Measurements from ENCODE around the gene SHKBP1. TPM values are rescaled to one million over a fixed set of nuclear protein-coding genes. Genes with fewer than 3 reads are reported as not detected.
"Not testable (repeated sequence)": the region's sequence is repeated elsewhere in the genome, so short reads cannot be mapped to it uniquely, and the experiment has no call there.

Gene SHKBP1, protein sequence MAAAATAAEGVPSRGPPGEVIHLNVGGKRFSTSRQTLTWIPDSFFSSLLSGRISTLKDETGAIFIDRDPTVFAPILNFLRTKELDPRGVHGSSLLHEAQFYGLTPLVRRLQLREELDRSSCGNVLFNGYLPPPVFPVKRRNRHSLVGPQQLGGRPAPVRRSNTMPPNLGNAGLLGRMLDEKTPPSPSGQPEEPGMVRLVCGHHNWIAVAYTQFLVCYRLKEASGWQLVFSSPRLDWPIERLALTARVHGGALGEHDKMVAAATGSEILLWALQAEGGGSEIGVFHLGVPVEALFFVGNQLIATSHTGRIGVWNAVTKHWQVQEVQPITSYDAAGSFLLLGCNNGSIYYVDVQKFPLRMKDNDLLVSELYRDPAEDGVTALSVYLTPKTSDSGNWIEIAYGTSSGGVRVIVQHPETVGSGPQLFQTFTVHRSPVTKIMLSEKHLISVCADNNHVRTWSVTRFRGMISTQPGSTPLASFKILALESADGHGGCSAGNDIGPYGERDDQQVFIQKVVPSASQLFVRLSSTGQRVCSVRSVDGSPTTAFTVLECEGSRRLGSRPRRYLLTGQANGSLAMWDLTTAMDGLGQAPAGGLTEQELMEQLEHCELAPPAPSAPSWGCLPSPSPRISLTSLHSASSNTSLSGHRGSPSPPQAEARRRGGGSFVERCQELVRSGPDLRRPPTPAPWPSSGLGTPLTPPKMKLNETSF
- total RNA-seq (2014; rRNA removed; shearing (Covaris generic)), result 16.2 and 16.4 TPM in 2 replicates

DNA sequence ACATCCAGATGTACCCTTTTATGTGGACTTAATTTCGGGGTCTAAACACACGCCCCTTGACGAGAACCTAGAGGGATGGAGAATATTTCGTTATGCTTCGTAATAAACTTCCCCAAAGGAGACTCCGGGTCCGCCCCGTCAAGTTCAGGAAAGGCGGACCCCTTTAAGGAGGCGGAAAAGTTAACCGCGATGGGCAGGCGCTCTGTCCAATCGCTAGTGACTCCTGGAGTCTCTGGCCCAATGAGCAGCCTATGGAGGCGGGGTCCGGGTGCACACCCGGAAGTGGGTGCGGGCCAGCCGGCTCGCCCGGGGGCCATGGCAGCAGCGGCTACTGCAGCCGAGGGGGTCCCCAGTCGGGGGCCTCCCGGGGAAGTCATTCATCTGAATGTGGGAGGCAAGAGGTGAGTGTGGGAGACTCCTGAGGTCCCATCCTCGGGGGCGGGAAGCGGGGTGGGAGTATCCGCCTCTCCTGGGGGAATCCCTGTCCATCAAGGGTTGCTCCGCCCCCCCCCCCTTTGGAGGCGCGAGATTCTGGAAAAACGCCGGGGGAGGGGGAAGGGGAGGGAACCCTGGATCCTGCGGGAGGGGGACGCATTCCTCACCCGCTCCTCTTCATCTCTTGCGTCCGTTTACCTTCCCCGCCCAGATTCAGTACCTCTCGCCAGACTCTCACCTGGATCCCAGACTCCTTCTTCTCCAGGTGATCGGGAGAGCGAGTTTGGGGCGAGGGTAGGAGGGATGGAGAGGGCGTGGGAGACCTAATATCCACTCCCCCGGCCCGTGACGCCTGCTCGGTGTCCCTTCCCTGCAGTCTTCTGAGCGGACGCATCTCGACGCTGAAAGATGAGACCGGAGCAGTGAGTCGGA lies at the start of gene SHKBP1:
Gene SHKBP1, plus strand, starts transcription at position 289 of the 867 bp plus-strand sequence. Its CDS starts 27 bp downstream, at position 316.
- peaks cover 10% of the 10 kb centered on the region for H3K4me1 ChIP-seq (replicated peaks)
- peak within 1 kb of the TSS; percentile 74 for H3K27ac ChIP-seq
- peak within 1 kb of the TSS; percentile 71 for H3K4me3 ChIP-seq
- peak; percentile 95 to 96 for DNase-seq (ENCODE audit: low read depth in 1 of 2, low spot score in 2 of 2)
- H3K36me3 ChIP-seq, result peaks cover 31% of the 10 kb centered on the region
- H3K27me3 ChIP-seq (replicated peaks), result no peaks in the 10 kb centered on the region
- no peaks in the 10 kb centered on the region for H3K9me3 ChIP-seq (replicated peaks)

DNA sequence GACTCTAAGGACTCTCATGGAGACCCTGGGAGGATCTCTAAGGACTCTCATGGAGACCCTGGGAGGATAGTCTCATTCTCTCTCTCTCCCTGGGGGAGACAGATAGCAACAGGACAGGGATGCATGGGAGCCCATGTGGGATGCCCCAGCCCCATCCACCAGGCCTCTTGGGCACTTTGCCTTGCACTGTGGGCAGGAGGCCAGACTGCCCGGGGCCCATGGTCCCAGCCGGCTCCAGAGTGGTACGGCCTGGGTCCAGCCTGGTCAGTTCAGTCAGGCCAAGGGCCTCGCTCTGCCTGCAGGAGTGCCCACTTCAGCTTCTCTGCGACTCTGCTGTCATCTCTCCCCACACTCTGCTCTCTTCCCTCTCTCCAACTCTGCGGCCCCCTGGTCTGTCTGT lies 48.6 kb upstream of the SHKBP1 start:
- no peak for DNase-seq (ENCODE audit: low read depth in 1 of 2, low spot score in 2 of 2)
- Histone ChIP-seq H3K36me3 (no peaks in the 10 kb centered on the region), H3K9me3 (replicated peaks) (no peaks in the 10 kb centered on the region)

DNA sequence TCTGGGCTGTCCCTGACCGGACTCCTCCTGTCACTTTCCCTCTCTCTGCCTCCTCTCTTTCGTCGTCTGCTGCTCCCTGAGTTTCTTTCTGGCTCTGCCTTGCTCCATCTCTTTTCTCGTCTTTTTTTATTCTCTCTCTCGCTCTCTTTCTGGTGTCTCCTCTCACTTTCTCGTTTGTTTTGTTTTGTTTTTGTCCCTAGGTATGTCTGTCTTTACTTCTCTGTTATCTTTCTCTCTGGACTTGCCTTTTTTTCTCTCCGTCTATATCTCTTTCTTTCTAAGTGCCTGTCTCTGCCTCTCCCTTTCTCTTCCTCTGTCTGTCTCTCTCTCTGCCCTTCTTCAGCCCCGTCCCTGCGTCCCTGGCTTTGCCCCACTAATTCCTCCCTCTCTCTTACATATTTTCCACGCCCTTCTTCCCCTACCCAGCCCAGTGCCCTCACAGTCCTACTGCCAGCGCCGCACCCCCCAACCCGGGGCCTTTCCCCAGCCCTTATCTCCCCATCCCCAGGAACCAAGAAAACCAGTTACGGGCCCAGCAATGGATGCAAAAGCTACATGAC lies 48.1 kb upstream of the SHKBP1 start:
- peaks cover 5% of the 10 kb centered on the region; the same call in 1 of the 2 replicates for H3K4me1 ChIP-seq (replicated peaks)
- H3K27me3 ChIP-seq (replicated peaks), result peaks cover 9% of the 10 kb centered on the region; the same call in 1 of the 2 replicates
- no peak overlapping the region for H3K27ac ChIP-seq
- no peak for DNase-seq (ENCODE audit: low read depth in 1 of 2, low spot score in 2 of 2)
- no peaks in the 10 kb centered on the region for H3K9me3 ChIP-seq (replicated peaks)
- H3K4me3 ChIP-seq, result no peak overlapping the region
- H3K36me3 ChIP-seq, result no peaks in the 10 kb centered on the region

More for the DNA sequence above, 48.6 kb upstream of the SHKBP1 start:
- H3K4me1 ChIP-seq (replicated peaks), result peaks cover 5% of the 10 kb centered on the region; the same call in 1 of the 2 replicates
- H3K4me3 ChIP-seq, result no peak overlapping the region
- peaks cover 9% of the 10 kb centered on the region; the same call in 1 of the 2 replicates for H3K27me3 ChIP-seq (replicated peaks)
- no peak overlapping the region for H3K27ac ChIP-seq

DNA sequence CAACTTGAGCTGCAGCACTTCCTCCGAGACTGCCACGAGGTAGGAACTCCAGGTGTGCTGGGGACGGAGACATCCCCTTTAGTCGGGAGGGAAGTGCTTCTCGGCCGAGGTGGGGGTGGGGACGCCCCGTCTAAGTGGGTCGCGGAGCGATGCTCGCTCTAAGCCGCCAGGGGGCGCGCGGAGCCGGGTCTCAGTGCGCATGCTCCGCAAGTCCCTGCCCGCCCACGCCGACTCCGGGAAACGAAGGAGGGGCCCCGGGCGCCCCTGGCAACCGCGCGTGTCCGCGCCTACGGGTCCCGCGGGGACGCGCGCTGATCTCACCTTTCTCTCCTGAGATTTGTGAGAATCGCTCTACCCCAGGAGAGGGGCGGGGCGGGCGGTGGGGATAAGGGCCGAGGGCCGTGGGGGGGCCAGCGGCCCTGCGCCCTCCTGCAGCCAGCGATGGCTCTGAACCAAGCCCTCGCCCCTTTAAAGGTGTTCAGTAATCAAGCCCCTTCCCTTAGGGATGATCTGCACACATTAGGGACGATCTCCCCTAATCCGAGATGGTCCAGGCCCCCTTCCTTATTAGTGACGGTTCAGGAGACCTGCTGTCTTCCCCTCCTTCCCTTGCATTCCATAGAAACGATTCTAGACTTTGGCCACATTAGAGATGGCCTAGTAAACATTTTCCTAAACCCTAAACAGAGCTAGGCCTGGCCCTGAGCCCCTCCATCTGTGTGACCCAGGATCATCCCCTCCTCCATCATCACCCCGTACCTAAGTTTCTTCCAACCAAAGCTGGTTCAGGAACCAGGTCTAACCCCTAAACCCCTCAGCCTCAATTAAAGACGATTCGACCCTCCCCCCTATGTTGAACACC lies 47.3 kb upstream of the SHKBP1 start:
- H3K4me3 ChIP-seq, result peak overlapping the region; percentile 29
- H3K27me3 ChIP-seq (replicated peaks), result peaks cover 9% of the 10 kb centered on the region; the same call in 1 of the 2 replicates
- H3K9me3 ChIP-seq (replicated peaks), result no peaks in the 10 kb centered on the region
- no peaks in the 10 kb centered on the region for H3K36me3 ChIP-seq
- H3K4me1 ChIP-seq (replicated peaks), result peaks cover 5% of the 10 kb centered on the region; the same call in 1 of the 2 replicates
- no peak overlapping the region for H3K27ac ChIP-seq
- DNase-seq (ENCODE audit: low read depth in 1 of 2, low spot score in 2 of 2), result peak; percentile 70 to 77

DNA sequence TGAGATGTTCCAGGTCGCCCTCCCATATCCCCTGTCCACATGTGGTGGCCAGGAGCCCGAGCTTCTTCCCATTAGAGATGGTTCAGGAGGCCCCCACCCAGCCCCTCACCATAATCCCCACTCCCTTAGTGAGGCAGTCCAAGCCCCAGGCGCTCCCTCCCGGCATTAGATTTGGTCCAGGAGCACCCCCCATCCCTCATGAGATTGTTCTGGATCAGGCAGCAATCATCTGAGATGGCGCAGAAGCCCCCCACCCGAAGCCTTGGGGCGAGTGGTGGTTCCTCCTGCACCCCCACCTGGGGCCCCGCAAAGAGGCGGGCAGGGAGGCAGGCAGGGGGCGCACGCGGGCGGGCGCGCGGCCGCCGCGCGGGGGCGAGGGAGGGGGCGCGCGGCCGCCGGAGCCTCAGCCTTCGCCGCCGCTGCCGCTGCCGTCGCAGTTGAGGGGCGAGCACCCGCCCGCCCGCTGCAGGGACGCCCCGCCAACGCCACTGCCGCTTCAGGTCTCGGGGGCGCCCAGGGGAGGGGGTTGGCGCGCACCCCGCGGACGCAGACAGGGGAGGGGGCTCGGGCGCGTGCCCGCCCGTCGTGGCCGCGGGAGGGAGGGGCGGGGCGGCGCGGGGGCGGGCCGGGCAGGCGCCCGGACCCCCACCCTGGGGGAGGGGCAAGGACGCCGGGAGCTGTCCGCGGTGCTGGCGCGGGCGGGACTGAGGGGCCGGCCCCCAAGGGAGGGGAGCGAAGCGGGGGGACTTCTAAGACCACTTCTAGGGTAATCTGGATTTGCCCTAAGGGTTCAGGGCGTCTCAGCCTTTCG lies 46.4 kb upstream of the SHKBP1 start:
- H3K4me1 ChIP-seq (replicated peaks), result peaks cover 5% of the 10 kb centered on the region; the same call in 1 of the 2 replicates
- H3K4me3 ChIP-seq, result no peak overlapping the region

DNA sequence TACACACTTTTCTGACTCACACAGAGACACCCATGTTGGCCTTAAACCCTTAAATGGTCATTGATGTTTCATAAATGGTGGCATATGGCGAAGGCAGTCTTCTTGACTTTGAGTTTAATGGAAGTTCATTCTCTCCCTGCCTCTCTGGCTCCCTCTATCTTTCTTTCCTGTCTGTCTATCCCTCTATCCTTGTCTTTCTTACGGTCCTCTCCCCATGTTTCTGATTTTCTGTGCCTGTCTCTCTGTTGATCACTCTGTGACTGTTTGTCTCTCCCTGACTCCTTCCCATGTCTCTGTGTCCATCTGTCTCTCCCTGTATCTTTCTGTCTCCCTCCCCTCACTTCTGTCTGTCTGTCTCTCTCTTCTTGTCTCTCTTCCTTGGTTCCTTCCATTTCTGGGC lies 43.2 kb upstream of the SHKBP1 start:
- no peak for DNase-seq (ENCODE audit: low read depth in 1 of 2, low spot score in 2 of 2)
- H3K4me3 ChIP-seq, result no peak overlapping the region
- H3K27ac ChIP-seq, result no peak overlapping the region
- no peaks in the 10 kb centered on the region for H3K9me3 ChIP-seq (replicated peaks)
- H3K4me1 ChIP-seq (replicated peaks), result peaks cover 5% of the 10 kb centered on the region; the same call in 1 of the 2 replicates
- H3K36me3 ChIP-seq, result no peaks in the 10 kb centered on the region
- peaks cover 9% of the 10 kb centered on the region; the same call in 1 of the 2 replicates for H3K27me3 ChIP-seq (replicated peaks)

More for the DNA sequence above, 46.4 kb upstream of the SHKBP1 start:
- Histone ChIP-seq H3K9me3 (replicated peaks) (no peaks in the 10 kb centered on the region), H3K36me3 (no peaks in the 10 kb centered on the region), H3K27ac (no peak overlapping the region), H3K27me3 (replicated peaks) (peaks cover 9% of the 10 kb centered on the region; the same call in 1 of the 2 replicates)
- DNase-seq (ENCODE audit: low read depth in 1 of 2, low spot score in 2 of 2), result no peak

DNA sequence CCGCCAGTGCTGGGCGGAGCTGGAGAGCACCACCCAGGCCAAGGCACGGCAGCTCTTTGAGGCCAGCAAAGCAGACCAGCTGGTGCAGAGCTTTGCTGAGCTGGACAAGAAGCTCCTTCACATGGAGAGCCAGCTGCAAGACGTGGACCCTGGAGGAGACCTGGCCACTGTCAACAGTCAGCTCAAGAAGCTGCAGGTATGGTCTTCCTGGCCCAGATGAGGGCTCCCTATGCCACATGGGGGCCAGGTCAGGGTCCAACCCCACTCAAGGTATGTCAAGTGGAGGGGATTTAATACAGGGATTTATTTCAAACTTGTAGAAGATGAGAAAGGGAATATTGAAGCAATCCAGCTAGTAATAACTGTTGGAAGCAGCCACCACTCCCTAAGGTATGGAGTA lies 42.5 kb upstream of the SHKBP1 start:
- no peak for DNase-seq (ENCODE audit: low read depth in 1 of 2, low spot score in 2 of 2)
- Histone ChIP-seq H3K36me3 (no peaks in the 10 kb centered on the region), H3K27me3 (replicated peaks) (peaks cover 9% of the 10 kb centered on the region; the same call in 1 of the 2 replicates), H3K9me3 (replicated peaks) (no peaks in the 10 kb centered on the region), H3K4me1 (replicated peaks) (peaks cover 5% of the 10 kb centered on the region; the same call in 1 of the 2 replicates), H3K27ac (no peak overlapping the region), H3K4me3 (no peak overlapping the region)

DNA sequence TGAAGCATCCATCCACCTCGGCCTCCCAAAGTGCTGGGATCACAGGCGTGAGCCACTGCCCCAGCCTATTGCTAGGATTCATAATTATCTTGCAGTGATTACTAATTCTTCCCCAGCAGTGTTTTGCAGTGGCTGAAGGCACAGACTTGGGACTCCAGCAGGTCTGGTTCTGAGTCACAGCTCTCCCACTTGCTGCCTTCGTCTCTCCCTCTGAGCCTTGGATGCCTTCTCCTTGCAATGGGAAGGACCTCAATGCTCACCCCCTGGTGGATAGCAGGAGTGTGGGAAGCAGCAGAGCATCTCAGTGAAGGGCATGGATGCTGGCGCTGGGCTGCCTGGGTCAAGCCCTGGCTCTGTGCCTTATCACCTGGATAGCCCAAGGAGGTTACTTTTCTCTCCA lies 37.6 kb upstream of the SHKBP1 start:
- Histone ChIP-seq H3K36me3 (no peaks in the 10 kb centered on the region), H3K27ac (no peak overlapping the region), H3K9me3 (replicated peaks) (no peaks in the 10 kb centered on the region), H3K4me3 (no peak overlapping the region), H3K4me1 (replicated peaks) (no peaks in the 10 kb centered on the region), H3K27me3 (replicated peaks) (no peaks in the 10 kb centered on the region)
- no peak for DNase-seq (ENCODE audit: low read depth in 1 of 2, low spot score in 2 of 2)

DNA sequence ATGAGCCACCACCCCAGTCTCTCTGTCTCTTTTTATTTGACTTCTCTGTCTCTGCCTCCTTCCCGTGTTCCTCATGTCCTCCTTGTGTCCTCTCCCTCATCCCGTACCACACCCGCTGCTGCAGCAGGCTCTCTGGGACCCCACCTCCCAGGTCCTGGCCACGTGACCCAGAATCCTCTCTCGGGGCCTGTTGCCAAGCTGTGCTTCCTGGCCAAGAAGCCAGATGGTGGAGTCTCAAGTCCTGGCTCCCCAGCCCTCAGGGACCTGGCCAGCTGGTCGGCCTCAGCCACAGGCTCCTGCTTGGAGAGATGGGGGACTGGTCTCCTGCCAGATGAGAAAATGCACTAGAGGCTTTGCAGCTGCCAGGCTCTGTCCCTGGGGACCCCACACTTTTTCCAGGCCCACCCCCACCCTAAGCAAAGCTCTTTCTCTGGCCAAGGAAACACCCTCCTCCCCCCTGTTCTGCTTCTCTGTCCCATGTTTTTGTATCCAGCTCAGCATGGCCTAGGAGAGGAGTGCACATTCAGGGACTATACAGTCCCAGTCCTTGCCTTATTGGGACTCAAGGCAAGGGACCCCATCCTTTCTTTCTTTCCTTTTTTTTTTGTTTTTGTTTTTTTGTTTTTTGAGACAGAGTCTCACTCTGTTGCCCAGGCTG lies 34.3 kb upstream of the SHKBP1 start:
- Histone ChIP-seq H3K4me3 (no peak overlapping the region), H3K9me3 (replicated peaks) (no peaks in the 10 kb centered on the region), H3K27me3 (replicated peaks) (no peaks in the 10 kb centered on the region), H3K27ac (no peak overlapping the region), H3K36me3 (no peaks in the 10 kb centered on the region), H3K4me1 (replicated peaks) (no peaks in the 10 kb centered on the region)
- no peak for DNase-seq (ENCODE audit: low read depth in 1 of 2, low spot score in 2 of 2)

DNA sequence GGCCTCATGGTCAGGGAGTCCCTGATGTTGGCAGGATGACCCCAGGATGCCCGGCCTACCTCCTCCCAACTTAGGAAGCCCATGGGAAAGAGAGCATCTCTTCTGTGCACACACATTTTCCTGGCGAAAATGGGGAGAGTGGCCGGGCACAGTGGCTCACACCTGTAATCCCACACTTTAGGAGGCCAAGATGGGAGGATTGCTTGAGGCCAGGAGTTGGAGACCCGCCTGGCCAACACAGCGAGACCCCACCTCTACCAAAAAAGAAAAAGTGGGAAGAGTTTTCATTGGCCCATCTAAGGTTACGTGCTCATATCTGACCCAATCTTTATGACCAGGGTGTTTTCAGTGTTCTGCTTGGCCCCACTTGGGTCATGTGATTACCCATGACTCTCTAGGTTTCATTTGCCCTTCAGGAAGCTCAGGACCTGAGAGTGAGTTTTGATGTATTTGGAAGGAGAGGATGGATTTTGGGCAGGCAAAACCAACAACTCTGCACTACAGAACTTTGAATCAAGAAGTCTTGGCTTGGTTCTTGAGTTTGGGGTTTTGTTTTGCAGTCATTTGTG lies 33.6 kb upstream of the SHKBP1 start:
- Histone ChIP-seq H3K27me3 (replicated peaks) (peaks cover 5% of the 10 kb centered on the region), H3K9me3 (replicated peaks) (no peaks in the 10 kb centered on the region), H3K4me3 (no peak overlapping the region), H3K4me1 (replicated peaks) (no peaks in the 10 kb centered on the region), H3K27ac (no peak overlapping the region), H3K36me3 (no peaks in the 10 kb centered on the region)
- DNase-seq (ENCODE audit: low read depth in 1 of 2, low spot score in 2 of 2), result no peak

DNA sequence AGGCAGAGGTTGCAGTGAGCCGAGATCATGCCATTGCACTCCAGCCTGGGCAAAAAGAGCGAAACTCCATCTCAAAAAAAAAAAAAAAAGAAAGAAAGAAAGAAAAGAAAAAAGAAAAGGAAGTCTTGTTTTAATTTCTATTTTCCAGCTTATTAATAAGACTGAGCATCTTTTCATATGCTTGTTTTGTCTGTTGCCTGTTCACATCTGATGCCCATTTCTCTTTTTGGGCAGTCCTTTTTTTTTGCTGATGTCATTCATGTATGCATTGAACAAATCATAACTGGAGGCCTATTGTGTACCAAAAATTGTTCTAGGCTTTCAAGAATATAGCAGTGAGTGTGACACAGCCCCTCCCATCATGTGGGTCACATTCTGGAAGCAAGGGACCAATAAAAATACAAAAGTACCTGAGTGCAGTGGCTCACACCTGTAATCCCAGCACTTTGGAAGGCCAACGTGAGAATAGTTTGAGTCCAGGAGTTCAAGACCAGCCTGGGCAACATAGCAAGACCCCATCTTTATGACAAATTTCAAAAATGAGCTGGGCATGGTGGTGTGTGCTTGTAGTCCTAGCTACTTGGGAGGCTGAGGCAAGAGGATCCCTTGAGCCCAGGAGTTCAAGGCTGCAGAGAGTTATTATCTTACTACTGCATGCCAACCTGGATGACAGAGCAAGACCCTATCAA lies 30.4 kb upstream of the SHKBP1 start:
- not testable (repeated sequence) for H3K4me3 ChIP-seq; H3K27ac ChIP-seq; H3K36me3 ChIP-seq; H3K4me1 ChIP-seq (replicated peaks); H3K9me3 ChIP-seq (replicated peaks); DNase-seq (ENCODE audit: low read depth in 1 of 2, low spot score in 2 of 2)
- H3K27me3 ChIP-seq (replicated peaks), result peaks cover 13% of the 10 kb centered on the region
